Urothelium cell line (cell line): Measurements from ENCODE around the gene CDK5R1.
"Not testable (repeated sequence)": the region's sequence is repeated elsewhere in the genome, so short reads cannot be mapped to it uniquely, and the experiment has no call there.

Experiments used
- DNase-seq: peaks from one replicate; pipeline ENCODE4 v3.0.0; 2011; ENCODE audit warnings: low spot score, mixed read lengths
- FAIRE-seq: peaks from 2 replicates; lab custom pipeline; 2011; peaks lifted over from hg19 to GRCh38; lab: Jason Lieb, UNC

The CDK5R1 gene

DNA sequence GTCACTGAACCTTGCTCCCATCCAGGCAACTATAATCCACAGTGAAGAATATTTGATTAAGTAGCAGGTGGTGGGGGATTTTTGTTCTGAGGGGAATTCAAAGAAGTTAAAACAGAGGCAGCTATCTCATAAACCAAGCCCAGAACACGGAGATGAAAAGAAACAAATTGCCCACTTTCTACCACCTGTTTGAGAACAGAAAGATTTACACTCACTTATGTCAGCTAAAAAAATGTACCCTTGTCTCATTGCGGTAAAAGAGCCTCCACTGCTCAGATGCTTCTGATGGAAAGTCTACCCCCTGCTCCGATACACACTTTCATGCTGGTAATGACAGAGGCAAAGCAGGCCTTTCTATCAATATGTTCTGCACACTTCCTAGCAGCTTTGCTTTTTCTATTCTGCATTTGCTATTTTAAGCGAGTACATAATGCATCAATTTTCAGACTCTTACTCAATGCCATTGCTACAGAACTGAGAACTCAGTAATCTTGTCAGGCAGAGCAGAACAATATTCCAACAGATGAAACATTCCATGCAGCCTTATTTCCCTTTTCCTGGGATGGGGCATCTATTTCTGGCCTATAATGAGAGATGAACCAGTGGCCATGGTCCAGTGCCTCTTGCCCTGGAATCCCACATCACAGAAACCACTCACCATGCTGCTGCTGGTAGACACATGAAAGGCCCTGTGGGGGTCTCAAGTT, 29.0 kb downstream of the CDK5R1 start:
- no peak for FAIRE-seq
- no peak for DNase-seq

- no peak for DNase-seq
- no peak for FAIRE-seq
Measured at GRCh38 chr17:32516450-32516849, 29.7 kb downstream of the CDK5R1 start.

DNA sequence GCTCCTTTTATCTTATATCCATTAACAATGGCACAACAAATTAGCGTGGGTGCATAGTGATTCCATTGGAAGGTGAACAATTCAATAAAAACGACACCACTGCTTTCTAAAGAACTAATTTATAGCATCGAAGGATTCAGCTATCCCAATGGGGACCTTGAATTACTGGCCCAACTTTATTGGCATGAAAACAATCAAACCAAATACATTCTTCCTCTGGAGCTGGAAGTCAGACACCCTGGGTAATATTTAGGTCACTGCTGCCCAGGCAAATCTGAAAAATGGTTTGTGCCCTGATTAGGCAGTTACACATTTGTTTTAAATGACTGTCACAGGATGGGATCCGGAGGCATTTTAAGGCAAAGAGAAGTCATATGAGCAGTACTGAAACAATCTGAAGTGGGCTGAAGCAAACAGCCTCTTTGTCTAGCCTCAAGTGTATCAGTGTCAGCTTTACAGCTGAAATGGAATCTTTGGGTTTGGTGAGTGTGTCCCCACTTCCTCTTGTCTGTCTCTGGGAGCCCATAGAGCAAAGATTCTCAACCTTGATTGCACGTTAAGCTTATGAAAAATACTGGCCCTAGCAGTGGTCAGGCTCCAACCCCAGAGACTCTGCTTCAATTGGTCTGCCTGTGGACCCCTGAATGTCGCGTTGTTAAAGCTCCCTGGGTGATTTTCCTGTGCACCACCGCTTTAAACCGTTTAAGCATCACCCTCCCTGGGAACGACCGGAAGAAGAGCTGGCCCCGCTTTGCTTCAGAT, 30.3 kb downstream of the CDK5R1 start:
- DNase-seq (no peak), FAIRE-seq (peak; percentile 69)

DNA sequence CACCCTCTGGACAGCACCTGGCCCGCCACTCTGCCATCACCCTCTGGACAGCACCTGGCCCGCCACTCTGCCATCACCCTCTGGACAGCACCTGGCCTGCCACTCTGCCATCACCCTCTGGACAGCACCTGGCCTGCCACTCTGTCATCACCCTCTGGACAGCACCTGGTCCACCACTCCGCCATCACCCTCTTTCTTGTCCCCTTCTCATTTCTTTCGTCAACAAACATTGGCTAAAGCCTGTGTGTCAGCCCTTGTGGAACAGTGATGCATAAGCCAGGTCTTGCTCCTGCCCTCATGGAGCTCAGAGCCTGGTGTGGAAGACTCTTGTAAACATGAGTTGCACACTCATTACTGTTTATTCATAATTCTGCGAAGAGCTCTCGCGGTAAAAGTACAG, 31.2 kb downstream of the CDK5R1 start:
- DNase-seq, result no peak
- peak; percentile 44 for FAIRE-seq

GRCh38 chr17:32518646-32519227, 31.9 kb downstream of the CDK5R1 start:
- FAIRE-seq (no peak), DNase-seq (no peak)

DNA sequence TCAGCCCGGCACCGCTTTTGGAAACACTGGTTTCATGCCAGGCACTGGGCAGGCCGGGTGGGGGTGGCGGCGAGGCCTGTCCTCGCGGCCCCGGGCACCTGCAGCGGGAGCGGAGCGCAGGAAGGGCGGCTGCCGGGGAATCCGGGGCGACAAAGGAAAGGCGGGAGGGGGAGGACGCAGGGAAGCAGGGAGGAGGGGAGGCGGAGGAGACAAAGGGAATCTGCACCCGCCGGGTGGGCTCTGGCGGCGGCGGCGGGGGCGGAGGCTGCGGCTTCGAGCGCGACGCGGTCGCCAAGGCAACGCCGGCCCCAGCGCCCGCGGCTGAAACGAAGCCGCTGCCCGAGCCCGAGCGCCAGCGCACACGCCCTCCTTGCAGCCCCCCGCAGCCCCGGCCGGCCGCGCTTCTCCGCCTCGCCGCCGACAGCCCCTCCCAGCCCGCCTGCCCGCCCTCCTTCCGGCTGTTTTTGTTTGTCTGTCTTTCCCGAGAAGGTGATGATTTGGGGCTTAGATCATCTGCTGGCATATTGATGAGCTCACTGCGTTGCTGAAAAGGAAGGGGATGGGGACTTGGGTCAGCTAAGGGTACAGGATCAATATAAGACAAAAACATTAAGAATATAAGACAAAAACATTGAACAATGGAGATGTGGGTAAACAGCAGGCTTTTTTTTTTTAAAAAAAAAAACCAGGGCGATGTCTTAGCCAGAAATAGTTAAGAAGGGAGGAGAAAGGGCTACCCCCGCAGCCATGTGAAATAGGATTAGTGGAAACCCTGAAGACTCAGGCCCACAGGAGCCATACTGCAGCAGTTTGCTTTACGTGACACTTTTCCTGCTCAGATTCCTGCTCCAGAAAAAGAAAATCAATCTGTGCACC, 32.7 kb downstream of the CDK5R1 start:
- FAIRE-seq (peak; percentile 62), DNase-seq (peak; percentile 86)

DNA sequence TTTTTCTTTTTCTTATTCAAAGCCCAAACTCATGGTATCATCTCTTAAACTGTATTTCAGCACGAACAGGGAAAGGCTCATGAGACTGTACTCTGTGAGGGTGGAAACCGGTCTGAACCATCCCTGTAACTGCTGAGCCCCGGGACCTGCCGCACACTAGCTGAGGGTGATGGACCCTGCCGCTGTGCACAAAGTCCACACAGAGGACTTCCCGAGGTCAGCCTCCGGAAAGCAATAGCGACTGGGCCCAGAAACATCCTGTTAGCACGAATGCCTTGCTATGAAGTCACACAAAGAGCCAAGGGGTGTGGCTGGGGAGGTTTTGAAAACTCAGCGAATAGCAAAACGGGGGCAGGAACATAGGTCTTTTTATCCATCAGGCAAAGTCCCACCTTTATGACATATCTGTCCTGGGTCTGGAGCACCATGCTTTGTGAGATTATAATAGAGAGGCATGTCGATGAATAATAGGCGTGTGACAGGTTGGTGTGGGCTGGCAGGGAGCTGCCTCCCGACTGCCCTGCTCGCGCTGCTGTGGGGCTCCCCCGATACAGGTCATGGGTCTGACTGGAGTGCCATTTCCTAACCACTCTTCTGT, 33.4 kb downstream of the CDK5R1 start:
- FAIRE-seq (peak; percentile 80), DNase-seq (peak; percentile 70)

GRCh38 chr17:32520737-32521404, 34.1 kb downstream of the CDK5R1 start:
- no peak for FAIRE-seq
- no peak for DNase-seq

GRCh38 chr17:32523017-32523680, 36.4 kb downstream of the CDK5R1 start:
- FAIRE-seq, result no peak

GRCh38 chr17:32523827-32524552, 37.2 kb downstream of the CDK5R1 start:
- no peak for DNase-seq
- FAIRE-seq, result no peak

More at GRCh38 chr17:32523017-32523680, 36.4 kb downstream of the CDK5R1 start:
- DNase-seq, result no peak

DNA sequence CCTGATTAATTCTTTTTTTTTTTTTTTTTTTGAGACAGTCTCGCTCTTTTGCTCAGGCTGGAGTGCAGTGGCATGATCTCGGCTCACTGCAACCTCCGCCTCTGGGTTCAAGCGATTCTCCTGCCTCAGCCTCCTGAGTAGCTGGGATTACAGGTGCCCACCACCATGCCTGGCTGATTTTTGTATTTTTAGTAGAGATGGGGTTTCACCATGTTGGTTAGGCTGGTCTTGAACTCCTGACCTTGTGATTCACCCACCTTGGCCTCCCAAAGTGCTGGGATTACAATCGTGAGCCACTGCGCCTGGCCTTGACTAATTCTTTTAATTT, 37.7 kb downstream of the CDK5R1 start:
- FAIRE-seq, result not testable (repeated sequence)

GRCh38 chr17:32525122-32525521, 38.3 kb downstream of the CDK5R1 start:
- no peak for FAIRE-seq

More for the DNA sequence above, 37.7 kb downstream of the CDK5R1 start:
- not testable (repeated sequence) for DNase-seq

DNA sequence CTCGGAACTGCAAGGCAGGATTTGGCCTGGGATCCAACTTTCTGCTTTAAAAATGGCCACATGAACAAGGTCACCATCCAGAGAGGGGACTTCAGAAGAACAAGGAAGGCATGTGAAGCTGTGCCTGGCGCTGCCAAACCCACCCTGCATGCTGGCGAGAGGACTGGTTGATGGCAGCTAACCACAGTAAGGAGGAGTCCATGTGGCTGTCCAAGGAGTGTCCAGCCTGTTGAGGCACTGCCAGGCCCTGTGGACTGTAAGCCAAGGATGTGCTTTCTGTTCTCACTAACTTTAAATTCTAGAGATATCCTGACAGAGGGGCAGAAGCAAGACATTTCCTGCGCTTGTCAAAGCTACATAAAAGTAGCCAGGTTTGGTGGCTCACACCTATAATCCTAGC, 40.4 kb downstream of the CDK5R1 start:
- FAIRE-seq, result peak; percentile 17
- DNase-seq, result no peak

More at GRCh38 chr17:32525122-32525521, 38.3 kb downstream of the CDK5R1 start:
- DNase-seq, result peak; percentile 59

DNA sequence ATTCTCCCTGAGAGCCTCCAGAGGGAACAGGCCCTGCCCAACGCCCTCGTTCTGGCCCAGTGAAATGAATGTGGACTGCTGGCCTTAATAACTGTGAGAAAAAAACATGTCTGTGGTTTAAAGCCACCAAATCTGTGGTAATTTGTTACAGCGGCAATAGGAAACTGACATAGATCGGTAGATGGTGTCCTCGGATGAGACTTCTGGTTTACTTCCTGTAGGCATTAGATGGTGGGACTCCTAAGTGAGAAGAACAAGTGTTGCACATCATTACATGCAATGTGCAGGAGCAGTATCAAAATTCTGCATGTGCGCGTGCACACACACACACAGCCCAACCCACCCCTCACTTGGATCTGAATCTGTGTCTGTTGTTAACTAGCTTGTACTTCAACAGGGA, 42.0 kb downstream of the CDK5R1 start:
- FAIRE-seq, result no peak

GRCh38 chr17:32529604-32530003, 42.8 kb downstream of the CDK5R1 start:
- FAIRE-seq (no peak), DNase-seq (peak; percentile 18)

More for the DNA sequence above, 42.0 kb downstream of the CDK5R1 start:
- no peak for DNase-seq

DNA sequence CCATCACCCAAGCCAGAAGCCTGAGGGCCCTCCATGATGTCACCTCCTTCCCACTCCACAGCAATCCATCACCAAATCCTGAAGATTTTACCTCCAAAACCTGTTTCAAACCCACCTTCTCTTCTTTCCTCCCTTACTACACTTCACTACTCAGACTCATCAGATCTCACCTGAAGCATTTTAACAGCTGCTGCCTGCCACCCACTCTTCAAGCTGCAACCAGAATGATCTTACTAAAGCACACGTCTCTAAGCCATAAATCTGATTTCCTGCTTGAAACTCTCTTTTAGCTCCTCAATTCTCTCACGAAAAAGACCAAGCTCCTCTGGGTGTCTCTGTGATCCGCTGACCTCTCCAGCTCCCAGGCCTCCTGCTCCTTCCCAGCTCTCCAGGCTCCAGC, 46.5 kb downstream of the CDK5R1 start:
- DNase-seq, result no peak
- FAIRE-seq, result no peak

- DNase-seq (peak; percentile 29), FAIRE-seq (no peak)
Measured at GRCh38 chr17:32536736-32537643, 50.2 kb downstream of the CDK5R1 start.
